Peyer's patch (tissue), 4 donors: ENCODE results near the gene ZFP14.

ENCODE experiments used
- POLR2A ChIP-seq, 2 donors: fragments of 450-650 bp; IDR thresholded peaks; one replicate each; pipeline ENCODE4 v1.5.1; 2017; ENCODE audit warnings: antibody characterized with exemption in 2 of 2, mild to moderate bottlenecking in 2 of 2, moderate library complexity in 2 of 2
- TF ChIP-seq, protein P1 (sequence below), 6 experiments: fragments of 450-650 bp in 4 of 6; fragments of 200-600 bp in 2 of 6; sonication (generic) in 1 of 6; IDR thresholded peaks; one replicate each; pipeline ENCODE4 v1.5.1; 2017 to 2019; ENCODE audit warnings: antibody characterized with exemption in 6 of 6, mild to moderate bottlenecking in 3 of 6, moderate library complexity in 1 of 6

DNA sequence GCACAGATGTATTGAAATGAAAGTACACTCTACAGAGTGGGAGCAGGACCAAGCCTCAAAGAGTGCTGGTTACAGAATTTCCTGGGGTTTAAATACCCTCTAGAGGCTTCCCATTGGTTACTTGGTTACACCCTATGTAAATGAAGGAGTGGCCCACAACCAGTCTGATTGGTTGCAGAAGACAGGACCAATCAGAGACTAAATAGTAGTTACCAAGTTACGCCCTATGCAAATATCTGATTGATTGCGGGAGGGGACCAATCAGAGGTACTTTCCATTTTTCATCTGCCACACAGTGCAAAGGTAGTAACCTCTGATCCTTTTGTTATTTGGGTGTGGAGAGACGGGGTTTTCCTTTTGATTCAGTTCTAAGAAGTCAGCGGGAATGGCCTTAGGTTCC lies 44.9 kb upstream of the ZFP14 start:
- TF ChIP-seq, protein P1, sequence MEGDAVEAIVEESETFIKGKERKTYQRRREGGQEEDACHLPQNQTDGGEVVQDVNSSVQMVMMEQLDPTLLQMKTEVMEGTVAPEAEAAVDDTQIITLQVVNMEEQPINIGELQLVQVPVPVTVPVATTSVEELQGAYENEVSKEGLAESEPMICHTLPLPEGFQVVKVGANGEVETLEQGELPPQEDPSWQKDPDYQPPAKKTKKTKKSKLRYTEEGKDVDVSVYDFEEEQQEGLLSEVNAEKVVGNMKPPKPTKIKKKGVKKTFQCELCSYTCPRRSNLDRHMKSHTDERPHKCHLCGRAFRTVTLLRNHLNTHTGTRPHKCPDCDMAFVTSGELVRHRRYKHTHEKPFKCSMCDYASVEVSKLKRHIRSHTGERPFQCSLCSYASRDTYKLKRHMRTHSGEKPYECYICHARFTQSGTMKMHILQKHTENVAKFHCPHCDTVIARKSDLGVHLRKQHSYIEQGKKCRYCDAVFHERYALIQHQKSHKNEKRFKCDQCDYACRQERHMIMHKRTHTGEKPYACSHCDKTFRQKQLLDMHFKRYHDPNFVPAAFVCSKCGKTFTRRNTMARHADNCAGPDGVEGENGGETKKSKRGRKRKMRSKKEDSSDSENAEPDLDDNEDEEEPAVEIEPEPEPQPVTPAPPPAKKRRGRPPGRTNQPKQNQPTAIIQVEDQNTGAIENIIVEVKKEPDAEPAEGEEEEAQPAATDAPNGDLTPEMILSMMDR (IDR thresholded peaks at IDR 0.05): no peak
- TF ChIP-seq POLR2A (IDR thresholded peaks at IDR 0.05): no peak
